COLO829 (cell line): ENCODE data around the gene PHACTR1.

ENCODE experiments used
- DNase-seq: peaks from one replicate; pipeline ENCODE4 v3.0.0; 2012; ENCODE audit warnings: low spot score

PHACTR1 gene

DNA sequence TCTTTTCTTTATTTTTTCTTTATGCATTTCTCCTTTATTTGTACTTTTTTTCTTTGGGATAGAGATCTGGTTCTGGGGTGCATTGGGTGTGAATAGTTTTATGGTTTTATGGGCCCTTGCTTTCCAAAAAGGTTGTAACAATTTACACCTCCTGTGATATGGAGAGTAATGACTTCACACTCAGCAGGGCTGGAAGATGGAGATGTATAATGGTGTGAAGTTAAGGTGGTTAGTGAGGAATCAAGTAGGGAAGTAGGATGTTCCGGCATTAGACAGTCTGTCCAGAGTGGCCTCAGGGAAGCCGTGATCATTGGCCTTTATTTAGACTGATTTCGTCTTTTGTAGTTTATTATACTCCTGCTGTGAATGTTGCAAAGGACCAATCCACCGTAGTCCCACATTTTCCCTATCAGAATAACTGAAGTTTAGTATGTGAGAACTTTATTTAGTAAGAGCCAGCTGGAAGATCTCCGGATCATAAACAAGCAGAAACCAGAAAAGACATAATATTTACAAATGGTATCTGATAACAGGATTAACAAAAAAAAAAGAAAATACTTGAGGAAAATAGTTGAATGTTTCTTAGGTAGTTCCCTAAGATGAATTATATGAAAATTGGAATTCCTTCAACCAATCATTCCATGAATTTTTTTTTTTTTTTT is 356.2 kb downstream of the PHACTR1 start:
- no peak for DNase-seq

DNA sequence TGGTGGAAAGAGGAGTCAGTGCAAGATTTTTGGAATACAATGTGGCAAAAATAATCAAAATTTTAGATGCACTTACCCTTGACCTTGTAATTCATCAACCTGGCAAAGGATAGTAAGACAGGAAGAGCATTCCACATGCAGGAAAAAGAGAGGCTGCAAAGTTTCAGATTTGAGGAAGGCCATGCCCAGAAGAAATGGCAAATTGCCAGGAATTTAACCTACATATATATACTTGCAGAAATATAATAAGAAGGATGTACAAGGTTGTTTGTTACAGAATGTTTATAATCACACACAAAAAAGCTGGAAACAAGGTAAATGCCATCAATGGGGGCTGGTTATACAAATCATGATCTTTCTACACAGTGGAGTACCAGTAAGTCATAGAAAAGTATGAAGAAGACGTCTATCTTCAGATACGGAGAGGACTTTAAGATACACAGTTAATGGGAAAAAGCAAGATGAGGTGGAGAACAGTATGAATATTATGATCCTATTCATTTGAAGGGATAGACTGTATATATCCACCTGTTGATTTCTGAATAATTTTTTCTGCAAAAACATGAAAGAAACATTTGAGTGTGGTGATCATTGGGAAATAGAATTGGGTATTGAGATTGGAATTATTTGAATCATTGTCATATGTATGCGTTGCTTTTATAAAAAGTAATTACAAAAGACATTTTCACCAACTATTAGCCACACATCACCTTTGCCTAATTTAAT is 358.0 kb downstream of the PHACTR1 start:
- DNase-seq, result no peak

- no peak for DNase-seq
These were observed 358.7 kb downstream of the PHACTR1 start for GRCh38 chr6:13075141-13075845.

DNA sequence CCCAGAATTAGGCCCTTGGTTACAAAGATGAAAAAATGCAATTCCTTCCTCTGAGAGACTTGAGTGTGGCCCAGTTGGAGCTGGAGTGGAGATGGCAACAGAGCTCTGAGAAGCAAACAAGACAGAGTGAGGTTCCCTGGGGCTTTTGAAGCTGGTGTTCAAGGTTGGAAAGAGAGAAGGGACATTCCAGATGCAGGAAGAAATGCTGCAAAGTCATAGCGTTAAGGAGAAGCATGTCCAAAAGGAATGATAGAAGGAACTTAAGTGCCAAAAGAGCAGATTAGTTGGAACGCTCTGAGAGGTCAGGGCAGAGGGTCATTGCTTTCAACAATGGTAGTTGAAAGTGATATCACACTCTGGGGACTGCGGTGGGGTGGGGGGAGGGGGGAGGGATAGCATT is 360.0 kb downstream of the PHACTR1 start:
- no peak for DNase-seq

- DNase-seq, result no peak
These were observed 360.6 kb downstream of the PHACTR1 start for GRCh38 chr6:13077117-13077516.

DNA sequence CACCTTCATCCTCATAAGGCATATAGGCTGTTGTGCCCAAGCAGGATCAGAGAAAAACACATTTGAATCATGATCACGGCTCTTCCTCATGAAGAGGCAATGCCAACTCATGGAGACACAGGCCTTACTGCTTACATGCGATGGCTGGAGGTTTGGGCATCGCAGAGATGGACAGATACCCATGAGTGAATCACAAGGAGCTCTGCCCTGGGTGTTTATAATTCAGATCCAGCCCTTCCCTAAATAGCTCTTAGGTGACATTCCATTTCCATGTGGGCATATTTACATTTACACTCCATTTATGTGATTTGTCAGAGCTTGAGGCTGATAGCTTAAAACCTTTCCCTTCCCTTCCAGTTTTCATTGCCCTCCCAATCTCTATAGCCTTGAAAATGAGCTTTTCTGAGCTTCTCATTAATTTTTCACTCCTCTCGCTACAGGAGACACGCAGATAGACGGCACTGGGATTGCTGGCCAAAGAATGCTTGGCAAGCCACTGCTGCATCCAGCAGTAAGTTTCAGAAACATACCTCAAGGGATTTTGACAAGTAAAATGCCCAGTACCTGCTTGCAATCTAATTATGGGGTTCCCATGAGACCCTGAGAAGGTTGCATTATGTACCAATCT is 362.6 kb downstream of the PHACTR1 start:
- DNase-seq, result no peak

- no peak for DNase-seq
These were observed 364.1 kb downstream of the PHACTR1 start for GRCh38 chr6:13080462-13081188.

DNA sequence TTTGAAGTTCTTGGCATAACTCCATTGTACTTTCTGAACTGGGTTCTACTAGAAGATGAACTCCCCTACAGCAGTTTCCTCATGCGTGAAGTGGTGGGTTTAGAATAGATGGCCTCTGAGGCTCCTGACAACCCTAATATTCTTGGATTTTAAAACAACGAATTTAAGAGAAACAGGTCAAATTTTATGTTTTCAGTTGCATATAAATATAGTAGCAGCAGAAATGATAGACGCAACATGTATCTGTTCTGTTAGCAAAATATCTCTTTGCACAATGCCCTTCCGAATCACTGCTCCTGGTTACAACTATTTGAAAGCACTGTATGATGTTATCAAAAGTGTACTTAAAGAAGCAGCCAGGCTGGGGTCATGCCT is 364.6 kb downstream of the PHACTR1 start:
- no peak for DNase-seq

DNA sequence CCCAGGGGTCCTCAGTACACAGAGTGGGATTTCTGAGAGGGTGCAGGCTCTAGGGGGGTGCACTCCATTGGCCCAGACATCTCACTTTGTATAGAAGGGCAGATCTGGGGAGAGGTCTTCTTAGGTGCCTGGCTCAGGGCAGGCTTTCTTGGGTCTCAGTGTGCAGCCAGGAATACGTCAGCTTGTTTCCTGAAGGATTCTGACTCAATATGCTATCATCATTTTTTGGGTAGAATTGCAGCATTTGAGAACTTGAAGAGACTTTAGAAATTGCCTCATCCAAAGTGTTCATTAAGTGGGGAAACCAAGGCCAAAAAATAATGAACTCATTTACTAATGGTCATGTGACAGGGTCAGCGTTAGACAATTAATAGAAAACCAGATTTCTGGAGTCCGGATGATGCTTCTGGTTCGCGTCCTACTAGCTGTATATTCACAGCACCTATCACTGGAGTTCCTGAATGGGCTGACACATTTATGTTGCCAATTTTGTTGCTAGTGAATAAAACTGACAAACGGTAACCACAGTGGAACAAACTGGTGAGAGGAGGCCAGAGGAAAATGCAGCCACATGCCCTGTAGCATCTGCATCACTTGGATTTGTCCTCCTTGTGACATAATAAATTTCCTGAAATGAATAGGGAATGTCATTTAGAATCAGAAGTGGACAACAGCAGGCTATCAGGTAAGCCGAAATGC is 372.9 kb downstream of the PHACTR1 start:
- DNase-seq, result no peak

DNA sequence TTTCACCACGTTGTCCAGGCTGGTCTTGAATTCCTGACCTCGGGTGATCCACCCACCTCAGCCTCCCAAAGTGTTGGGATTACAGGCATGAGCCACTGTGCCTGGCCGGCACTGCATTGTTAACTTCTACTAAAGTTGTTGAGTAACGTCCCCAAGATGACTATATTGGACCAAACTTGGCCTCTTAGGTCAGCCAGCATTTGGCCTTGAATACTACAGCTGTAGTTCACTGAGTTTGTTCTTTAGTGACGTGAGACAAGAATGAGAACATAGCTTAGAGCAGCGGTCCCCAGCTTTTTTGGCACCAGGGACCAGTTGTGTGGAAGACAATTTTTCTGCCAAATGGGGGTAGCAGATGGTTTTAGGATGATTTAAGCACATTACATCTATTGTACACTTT is 374.6 kb downstream of the PHACTR1 start:
- no peak for DNase-seq

DNA sequence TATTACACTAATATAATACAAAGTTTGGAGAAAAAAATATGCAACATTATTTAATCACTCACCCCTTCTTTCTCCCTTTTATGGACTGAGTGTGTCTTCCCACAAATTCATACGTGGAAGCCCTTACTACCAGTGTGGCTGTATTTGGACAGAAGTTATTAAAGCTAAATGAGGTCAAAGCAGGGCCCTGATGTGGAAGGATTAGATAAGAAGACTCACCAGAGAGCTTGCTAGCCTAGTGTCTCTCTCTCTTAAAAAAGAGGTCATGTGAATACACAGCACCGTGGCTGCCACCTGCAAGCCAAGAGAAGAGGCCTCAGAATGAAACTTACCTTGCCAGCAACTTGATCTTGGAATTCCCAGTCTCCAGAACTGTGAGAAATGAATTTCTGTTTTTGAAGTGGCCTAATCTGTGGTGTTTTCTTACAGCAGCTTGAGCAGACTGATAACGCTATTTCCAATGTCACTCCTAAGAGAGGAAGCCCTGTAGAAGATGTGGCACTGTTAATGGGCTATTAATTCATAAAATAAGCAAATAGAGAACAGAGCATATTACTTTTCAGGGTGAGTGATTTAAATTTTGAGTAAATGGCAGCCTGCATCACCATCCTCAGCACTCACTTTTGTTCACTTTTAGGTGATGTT is 378.3 kb downstream of the PHACTR1 start:
- DNase-seq, result no peak

DNA sequence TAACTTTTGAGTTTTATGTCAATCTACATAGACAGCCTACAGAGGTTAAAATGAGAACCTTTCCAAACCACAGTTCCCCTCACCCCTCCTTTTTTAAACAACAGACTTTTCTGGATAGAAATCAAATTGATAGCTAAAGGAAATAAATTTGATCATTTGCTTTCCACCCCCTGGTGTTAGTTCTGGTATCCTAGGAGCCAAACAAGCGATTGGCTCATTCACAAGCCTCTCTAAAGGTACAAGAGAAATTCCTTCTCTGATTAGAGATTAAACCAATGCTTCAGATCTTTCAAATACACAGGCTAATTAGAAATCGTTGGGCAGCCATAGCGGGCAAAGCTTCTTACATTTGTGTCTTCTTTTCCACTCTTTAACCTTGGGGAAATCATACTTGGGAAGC is 379.5 kb downstream of the PHACTR1 start:
- DNase-seq, result no peak

DNA sequence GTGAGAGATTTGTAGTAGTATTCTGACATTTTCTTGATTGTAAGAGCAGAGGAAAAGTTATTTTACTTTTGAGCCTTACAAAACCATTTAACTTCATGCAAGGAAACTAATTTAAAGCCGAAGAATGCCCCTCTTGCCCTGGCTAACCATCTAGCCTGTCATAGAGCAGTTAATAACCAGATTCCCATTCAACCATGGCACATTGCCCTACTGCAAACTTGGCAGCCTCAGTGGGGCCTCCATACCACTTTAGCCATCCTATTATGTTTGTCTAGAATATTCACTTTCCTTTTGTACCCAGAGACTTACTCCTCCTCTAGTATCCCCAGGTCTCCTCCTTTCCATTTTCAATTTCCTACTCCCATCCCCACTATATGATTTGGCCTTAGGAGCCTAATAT is 380.9 kb downstream of the PHACTR1 start:
- DNase-seq, result no peak

DNA sequence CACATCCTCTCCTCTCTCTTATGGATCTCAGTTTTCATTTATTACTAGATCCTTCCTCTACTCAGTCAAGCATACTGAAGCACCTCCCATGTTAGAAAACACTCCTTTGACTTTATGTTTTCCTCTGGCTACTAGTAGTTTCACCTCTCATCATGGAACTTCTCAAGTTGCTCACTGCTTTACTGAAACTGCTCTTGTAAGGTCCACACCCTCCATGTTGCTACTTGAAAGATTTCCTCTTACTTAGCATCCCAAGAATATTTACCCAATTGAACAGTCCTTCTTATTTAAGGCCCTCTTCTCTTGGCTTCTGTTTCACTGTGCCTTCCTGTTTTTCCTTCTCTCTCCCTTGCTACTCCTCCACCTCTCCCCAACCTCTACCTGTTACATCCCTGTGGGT is 381.4 kb downstream of the PHACTR1 start:
- DNase-seq, result no peak

GRCh38 chr6:13098793-13099570 is 382.4 kb downstream of the PHACTR1 start:
- DNase-seq, result no peak

DNA sequence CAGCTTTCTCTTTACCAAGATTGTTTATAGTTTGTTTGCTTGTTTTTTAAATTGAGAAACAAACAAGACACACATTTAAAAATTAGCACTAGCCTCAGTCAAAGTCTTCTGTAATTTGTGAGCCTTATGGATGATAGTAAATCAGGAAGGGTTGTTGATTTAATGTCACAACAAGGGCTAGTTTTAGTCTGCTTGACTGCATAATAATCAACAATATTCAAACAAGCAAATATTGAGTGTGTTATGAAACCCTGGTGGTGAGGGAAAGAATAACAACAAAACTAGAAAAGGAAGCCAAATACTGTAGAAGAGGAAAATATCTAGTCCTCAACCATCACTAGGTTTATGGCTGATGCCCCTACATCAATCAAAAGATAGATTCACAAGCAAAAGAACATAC is 383.2 kb downstream of the PHACTR1 start:
- no peak for DNase-seq

- no peak for DNase-seq
These were observed 384.8 kb downstream of the PHACTR1 start for GRCh38 chr6:13101409-13101808.

DNA sequence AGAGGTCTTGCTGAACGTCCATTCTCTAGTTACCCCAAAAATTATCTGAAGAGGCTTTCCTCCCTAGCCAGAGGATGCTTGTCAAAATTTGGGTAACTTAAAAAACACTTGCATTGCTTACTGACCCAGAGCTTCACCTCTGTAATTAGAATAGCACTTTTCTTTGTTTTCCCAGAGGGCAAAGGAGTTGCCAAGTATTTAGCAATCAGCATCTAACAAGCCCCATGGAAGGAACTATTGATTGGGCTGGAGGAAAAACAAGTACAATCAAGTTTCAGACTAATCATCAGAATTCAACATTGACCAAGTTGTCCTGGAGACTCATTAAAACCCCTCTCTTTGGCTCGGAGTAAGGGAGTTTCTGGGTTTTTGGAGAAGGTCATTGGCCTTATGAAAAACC is 385.4 kb downstream of the PHACTR1 start:
- DNase-seq, result no peak

DNA sequence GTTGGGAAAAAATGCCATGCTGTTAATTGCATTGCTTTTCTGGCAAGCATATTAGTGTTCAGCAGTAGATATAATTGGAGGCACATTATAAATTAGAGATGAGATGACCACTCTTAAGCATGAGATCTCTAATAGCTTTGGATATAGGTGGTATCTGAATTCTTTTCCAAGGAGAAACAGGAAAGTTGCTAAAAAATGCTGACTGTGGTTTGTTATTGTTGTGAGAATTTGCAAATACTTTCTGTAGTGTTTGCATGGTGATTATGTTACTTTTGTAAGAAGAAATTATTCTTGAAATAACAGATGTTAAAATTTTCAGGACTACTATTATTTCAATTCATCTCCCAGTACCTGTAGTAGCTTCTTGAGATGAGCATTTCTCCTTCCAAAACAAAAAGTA is 386.6 kb downstream of the PHACTR1 start:
- DNase-seq, result no peak

DNA sequence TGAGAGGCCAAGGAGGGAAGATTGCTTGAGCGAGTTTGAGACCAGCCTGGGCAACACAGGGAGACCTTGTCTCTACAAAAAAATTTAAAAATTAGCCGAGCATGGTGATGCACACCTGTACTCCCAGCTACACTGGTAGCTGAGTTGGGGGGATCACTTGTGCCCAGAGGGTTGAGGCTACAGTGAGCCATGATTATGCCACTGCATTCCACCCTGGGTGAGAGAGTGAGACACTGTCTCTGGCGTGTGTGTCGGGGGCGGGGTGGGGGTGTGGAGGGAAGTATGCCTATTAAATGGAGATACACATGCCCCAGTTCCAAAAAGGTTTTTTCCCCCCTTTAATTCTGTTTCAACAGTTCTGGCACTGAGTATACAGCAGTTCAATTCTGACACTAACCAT is 388.6 kb downstream of the PHACTR1 start:
- DNase-seq, result no peak
